Measurements from ENCODE around the gene SH3BGRL2. TPM values are rescaled to one million over a fixed set of nuclear protein-coding genes. Genes with fewer than 3 reads are reported as not detected.
"Not testable (repeated sequence)": the region's sequence is repeated elsewhere in the genome, so short reads cannot be mapped to it uniquely, and the experiment has no call there.

SH3BGRL2 gene
- total RNA-seq, 2 experiments from 2014 or later, result 0.25 TPM; not detected in 1

DNA sequence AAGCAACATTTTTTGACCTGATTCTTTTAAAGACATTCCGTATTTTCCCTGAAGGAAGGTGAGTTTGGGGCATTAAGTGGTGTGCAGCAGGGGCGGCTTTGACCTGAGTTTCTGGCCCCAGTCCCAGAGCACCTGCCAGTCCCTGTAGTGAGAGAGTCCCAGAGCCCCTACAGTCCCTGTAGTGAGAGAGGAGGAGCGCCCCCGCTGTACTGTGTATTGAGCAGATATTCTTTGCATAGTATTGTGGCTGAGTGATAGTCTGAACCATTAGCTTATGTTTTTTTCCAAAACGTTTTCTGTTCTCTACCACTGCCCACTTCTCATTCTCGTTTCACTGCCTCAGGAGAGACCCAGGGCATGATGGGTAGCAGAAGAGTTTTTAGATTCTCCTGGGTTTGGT, 17.2 kb upstream of the SH3BGRL2 start:
- Histone ChIP-seq H3K36me3 (ENCODE audit: insufficient read depth, low read length) (no peaks in the 10 kb centered on the region), H3K27ac (ENCODE audit: low read depth, low read length, poor library complexity, severe bottlenecking) (no peak overlapping the region), H3K79me2 (ENCODE audit: insufficient read depth, low read depth, low read length) (no peaks in the 10 kb centered on the region), H3K9me2 (ENCODE audit: insufficient read depth, low read length) (no peaks in the 10 kb centered on the region), H4K20me1 (ENCODE audit: insufficient read depth, low read length) (no peaks in the 10 kb centered on the region), H2AFZ (ENCODE audit: low read length) (no peak overlapping the region), H3K4me1 (ENCODE audit: insufficient read depth, low read length, poor library complexity, severe bottlenecking) (no peaks in the 10 kb centered on the region), H3K9me3 (ENCODE audit: low read length) (no peaks in the 10 kb centered on the region), H3K4me3 (ENCODE audit: low read depth, low read length, poor library complexity, severe bottlenecking) (no peak overlapping the region), H3K4me2 (ENCODE audit: low read length) (no peak overlapping the region)
- no TSS peak for BruUV-seq (replicated peaks)
- ChIA-PET CTCF (ENCODE audit: unreplicated experiment) (no interaction called here), POLR2A (no interaction called here)
- no peak for DNase-seq (ENCODE audit: low spot score)
- intact Hi-C loops (cut with micrococcal nuclease; ENCODE audit: unreplicated experiment), result no loop called here
- no peak for TF ChIP-seq EZH2phosphoT487 (IDR thresholded peaks at IDR 0.05; ENCODE audit: borderline replicate concordance, low read depth, low read length)
- TF ChIP-seq, protein P1, sequence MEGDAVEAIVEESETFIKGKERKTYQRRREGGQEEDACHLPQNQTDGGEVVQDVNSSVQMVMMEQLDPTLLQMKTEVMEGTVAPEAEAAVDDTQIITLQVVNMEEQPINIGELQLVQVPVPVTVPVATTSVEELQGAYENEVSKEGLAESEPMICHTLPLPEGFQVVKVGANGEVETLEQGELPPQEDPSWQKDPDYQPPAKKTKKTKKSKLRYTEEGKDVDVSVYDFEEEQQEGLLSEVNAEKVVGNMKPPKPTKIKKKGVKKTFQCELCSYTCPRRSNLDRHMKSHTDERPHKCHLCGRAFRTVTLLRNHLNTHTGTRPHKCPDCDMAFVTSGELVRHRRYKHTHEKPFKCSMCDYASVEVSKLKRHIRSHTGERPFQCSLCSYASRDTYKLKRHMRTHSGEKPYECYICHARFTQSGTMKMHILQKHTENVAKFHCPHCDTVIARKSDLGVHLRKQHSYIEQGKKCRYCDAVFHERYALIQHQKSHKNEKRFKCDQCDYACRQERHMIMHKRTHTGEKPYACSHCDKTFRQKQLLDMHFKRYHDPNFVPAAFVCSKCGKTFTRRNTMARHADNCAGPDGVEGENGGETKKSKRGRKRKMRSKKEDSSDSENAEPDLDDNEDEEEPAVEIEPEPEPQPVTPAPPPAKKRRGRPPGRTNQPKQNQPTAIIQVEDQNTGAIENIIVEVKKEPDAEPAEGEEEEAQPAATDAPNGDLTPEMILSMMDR (conservative IDR thresholded peaks at IDR 0.05; ENCODE audit: low read length), result no peak

DNA sequence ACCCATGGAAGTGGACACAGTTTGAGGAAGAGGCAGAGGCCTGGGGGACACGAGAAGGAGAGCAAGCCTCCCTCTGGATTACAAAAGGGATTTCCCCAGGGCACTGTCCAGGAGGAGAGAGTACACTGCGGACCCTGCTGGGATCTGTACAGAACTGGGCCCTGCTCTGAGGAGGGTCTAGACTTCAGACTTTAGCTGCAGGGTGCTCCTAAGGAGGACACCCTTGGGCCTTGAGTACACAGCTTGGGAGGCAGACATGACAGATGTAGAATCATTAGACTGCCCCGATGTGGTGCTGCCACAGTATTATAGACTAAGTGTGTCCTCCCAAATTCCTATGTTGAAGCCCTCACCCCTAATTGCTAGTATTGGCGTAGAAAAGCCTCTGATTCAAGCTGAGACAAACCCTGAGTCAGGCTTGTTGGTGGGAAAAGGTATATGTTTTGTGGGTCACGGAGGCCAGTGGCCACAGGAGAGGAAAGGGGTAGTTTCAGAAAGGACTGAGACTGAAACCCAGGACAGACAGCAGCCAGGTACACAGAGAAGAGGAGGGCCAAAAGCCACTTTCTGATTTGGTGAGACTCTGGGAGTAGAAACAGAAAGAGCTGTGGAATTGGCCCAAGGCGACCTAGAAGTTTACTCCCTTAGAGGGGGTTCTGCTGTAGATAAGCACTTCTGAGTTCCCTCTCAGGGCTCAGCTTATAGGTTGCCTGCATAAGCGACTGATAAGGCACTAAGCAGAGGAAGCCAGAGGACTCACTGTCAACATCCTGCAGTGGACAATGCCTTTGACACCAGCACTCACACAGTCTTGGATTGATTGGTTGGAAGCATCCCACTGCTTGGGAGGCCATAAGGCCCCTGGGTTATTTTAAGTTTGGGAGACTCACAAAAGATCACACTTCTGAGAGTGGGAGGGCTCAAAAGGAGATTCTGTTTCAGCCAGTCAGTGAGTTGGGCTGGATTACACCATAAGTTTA, 16.5 kb upstream of the SH3BGRL2 start:
- H3K4me2 ChIP-seq (ENCODE audit: low read length), result no peak overlapping the region
- no peak overlapping the region for H3K4me3 ChIP-seq (ENCODE audit: low read depth, low read length, poor library complexity, severe bottlenecking)
- no TSS peak for BruUV-seq (replicated peaks)
- TF ChIP-seq, protein P1 (conservative IDR thresholded peaks at IDR 0.05; ENCODE audit: low read length), result no peak
- no peak for TF ChIP-seq EZH2phosphoT487 (IDR thresholded peaks at IDR 0.05; ENCODE audit: borderline replicate concordance, low read depth, low read length)
- no peaks in the 10 kb centered on the region for H4K20me1 ChIP-seq (ENCODE audit: insufficient read depth, low read length)
- no peaks in the 10 kb centered on the region for H3K36me3 ChIP-seq (ENCODE audit: insufficient read depth, low read length)
- intact Hi-C loops (cut with micrococcal nuclease; ENCODE audit: unreplicated experiment), result no loop called here
- H2AFZ ChIP-seq (ENCODE audit: low read length), result no peak overlapping the region
- no peaks in the 10 kb centered on the region for H3K4me1 ChIP-seq (ENCODE audit: insufficient read depth, low read length, poor library complexity, severe bottlenecking)
- H3K27ac ChIP-seq (ENCODE audit: low read depth, low read length, poor library complexity, severe bottlenecking), result no peak overlapping the region
- POLR2A ChIA-PET, result no interaction called here
- H3K9me3 ChIP-seq (ENCODE audit: low read length), result no peaks in the 10 kb centered on the region
- no peak for DNase-seq (ENCODE audit: low spot score)
- H3K9me2 ChIP-seq (ENCODE audit: insufficient read depth, low read length), result no peaks in the 10 kb centered on the region
- H3K79me2 ChIP-seq (ENCODE audit: insufficient read depth, low read depth, low read length), result no peaks in the 10 kb centered on the region
- CTCF ChIA-PET (ENCODE audit: unreplicated experiment), result no interaction called here

DNA sequence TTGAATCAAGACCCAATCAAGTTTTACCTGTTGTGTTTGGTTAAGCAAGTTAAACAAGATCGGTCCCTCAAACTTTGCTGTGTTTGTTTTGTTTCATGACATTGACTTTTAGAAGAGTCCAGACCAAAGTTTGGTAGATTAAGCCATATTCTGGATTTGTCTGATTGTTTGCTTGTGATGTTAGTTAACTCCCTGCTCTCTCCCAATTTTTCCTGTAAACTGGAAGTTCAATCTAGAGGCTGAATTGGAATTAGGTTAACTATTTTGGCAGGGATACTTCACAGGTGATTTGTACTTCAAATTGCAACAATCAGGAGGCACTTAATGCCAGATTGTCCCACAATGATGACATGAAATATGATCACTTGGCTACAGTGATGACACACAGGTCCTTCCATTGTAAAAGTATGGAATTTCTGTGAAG, 13.6 kb upstream of the SH3BGRL2 start:
- no peak overlapping the region for H3K4me2 ChIP-seq (ENCODE audit: low read length)
- H3K9me3 ChIP-seq (ENCODE audit: low read length), result no peaks in the 10 kb centered on the region
- no peak overlapping the region for H2AFZ ChIP-seq (ENCODE audit: low read length)
- H4K20me1 ChIP-seq (ENCODE audit: insufficient read depth, low read length), result no peaks in the 10 kb centered on the region
- CTCF ChIA-PET (ENCODE audit: unreplicated experiment), result no interaction called here
- POLR2A ChIA-PET, result no interaction called here
- H3K4me1 ChIP-seq (ENCODE audit: insufficient read depth, low read length, poor library complexity, severe bottlenecking), result no peaks in the 10 kb centered on the region
- H3K79me2 ChIP-seq (ENCODE audit: insufficient read depth, low read depth, low read length), result no peaks in the 10 kb centered on the region
- H3K36me3 ChIP-seq (ENCODE audit: insufficient read depth, low read length), result no peaks in the 10 kb centered on the region
- DNase-seq (ENCODE audit: low spot score), result no peak
- intact Hi-C loops (cut with micrococcal nuclease; ENCODE audit: unreplicated experiment), result no loop called here
- no peaks in the 10 kb centered on the region for H3K9me2 ChIP-seq (ENCODE audit: insufficient read depth, low read length)
- TF ChIP-seq, protein P1 (conservative IDR thresholded peaks at IDR 0.05; ENCODE audit: low read length), result no peak
- no peak for TF ChIP-seq EZH2phosphoT487 (IDR thresholded peaks at IDR 0.05; ENCODE audit: borderline replicate concordance, low read depth, low read length)
- no TSS peak for BruUV-seq (replicated peaks)
- no peak overlapping the region for H3K4me3 ChIP-seq (ENCODE audit: low read depth, low read length, poor library complexity, severe bottlenecking)
- H3K27ac ChIP-seq (ENCODE audit: low read depth, low read length, poor library complexity, severe bottlenecking), result no peak overlapping the region

DNA sequence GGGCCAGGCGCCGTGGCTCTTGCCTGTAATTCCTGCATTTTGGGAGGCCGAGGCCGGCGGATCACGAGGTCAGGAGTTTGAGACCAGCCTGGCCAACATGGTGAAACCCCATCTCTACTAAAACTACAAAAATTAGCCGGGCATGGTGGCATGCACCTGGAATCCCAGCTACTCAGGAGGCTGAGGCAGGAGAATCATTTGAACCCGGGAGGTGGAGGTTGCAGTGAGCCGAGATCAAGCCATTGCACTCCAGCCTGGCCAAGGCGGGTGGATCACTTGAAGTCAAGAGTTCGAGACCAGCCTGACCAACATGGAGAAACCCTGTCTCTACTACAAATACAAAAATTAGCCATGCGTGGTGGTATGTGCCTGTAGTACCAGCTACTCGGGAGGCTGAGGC, 12.7 kb upstream of the SH3BGRL2 start:
- CTCF ChIA-PET (ENCODE audit: unreplicated experiment); BruUV-seq (replicated peaks): not testable (repeated sequence)

More for the DNA sequence above, 12.7 kb upstream of the SH3BGRL2 start:
- H3K27ac ChIP-seq (ENCODE audit: low read depth, low read length, poor library complexity, severe bottlenecking); H2AFZ ChIP-seq (ENCODE audit: low read length); H3K4me3 ChIP-seq (ENCODE audit: low read depth, low read length, poor library complexity, severe bottlenecking); H3K9me2 ChIP-seq (ENCODE audit: insufficient read depth, low read length); H3K4me2 ChIP-seq (ENCODE audit: low read length); H3K9me3 ChIP-seq (ENCODE audit: low read length); H3K4me1 ChIP-seq (ENCODE audit: insufficient read depth, low read length, poor library complexity, severe bottlenecking); DNase-seq (ENCODE audit: low spot score); H3K36me3 ChIP-seq (ENCODE audit: insufficient read depth, low read length); H3K79me2 ChIP-seq (ENCODE audit: insufficient read depth, low read depth, low read length); intact Hi-C loops (cut with micrococcal nuclease; ENCODE audit: unreplicated experiment); H4K20me1 ChIP-seq (ENCODE audit: insufficient read depth, low read length): not testable (repeated sequence)
- POLR2A ChIA-PET, result interaction anchor here (0.7 kb wide), 1 partner anchor 290 kb away, joined by 5 read pairs; no protein-coding TSS in a partner anchor

All from OCI-LY7 (cell line).